GM18858 (cell line): Measurements from ENCODE around the gene GRM7.
"Not testable (repeated sequence)": the region's sequence is repeated elsewhere in the genome, so short reads cannot be mapped to it uniquely, and the experiment has no call there.

Source experiments
- ATAC-seq: cut with Tn5 transposase; IDR thresholded peaks from one replicate; pipeline ENCODE4 v1.9.1; 2021; ENCODE audit not compliant: unreplicated experiment

GRM7 gene

DNA sequence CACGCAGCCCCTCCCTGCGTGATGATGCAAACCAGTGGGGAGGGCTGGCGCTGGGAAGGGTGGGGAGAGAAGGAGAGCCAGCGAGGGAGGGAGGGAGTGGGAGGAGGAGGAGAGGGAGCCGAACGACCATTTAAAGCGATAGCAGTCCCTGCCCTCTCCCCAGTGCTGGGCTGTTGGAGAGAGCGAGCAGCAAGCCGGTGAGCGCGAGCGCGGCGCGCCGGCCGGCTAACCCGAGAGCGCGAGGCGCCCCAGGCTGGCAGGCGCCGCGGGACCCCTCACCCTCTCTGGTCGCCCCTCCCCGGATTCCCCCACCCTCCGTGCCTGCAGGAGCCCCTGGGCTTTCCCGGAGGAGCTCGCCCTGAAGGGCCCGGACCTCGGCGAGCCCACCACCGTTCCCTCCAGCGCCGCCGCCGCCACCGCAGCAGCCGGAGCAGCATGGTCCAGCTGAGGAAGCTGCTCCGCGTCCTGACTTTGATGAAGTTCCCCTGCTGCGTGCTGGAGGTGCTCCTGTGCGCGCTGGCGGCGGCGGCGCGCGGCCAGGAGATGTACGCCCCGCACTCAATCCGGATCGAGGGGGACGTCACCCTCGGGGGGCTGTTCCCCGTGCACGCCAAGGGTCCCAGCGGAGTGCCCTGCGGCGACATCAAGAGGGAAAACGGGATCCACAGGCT is at the start of gene GRM7:
Gene GRM7 (plus strand): TSS at position 162 of the 671 bp plus-strand sequence.
- ATAC-seq = no peak

DNA sequence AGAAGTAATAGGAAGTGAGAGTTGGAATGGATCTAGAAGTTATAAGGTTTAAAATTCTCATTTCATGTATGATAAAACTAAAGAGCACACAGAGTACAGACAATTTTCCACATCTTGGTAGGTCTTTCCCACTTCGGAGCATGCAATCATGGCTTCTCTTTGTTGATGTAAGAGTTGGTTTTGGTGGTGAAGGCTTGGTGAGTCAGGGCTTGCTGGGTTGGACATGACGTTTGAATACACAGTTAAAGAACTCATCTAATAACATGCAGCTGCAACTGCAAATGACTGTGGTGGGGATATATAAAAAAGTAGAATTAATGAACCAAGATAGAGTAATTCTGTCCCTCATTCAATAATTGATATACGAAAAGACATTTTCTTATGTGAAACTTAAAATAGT is 39.5 kb upstream of the GRM7 start:
- no peak for ATAC-seq

DNA sequence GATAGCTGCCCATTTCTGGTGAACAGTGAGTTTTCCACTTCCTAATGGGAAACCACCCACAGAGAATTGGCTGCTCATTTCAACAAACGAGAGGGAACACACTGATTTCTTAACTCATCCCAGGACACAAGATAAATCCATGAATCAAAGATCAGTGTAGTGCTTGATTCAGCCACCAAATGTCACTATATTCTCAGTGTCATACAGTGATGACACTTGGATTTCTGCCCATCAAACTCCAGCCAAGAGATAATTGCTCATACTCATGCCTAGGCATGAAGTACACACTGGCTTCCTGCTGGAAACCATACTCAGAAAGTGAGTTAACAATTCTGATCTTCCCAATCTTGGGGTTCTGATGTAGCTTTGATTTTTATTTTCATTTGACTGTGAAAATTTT is 35.4 kb upstream of the GRM7 start:
- no peak for ATAC-seq

DNA sequence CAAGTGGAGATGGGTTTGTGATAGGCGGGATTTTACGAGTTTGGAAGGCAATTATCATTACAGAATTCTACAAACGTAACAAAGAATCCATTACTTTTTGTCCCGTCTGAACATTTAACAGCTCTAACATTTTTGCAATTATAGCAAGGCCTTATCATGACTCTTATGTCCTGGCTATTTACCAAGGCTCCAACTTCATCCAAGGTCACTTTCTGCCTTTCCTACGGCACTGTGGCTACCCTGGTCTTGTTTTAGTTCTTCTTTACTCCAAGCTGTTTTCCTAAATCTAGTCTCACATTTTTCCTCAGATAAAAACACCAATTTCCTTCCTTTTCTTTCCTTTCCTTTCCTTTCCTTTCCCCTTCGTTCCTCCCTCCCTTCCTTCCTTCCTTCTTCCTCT is 33.5 kb upstream of the GRM7 start:
- no peak for ATAC-seq

DNA sequence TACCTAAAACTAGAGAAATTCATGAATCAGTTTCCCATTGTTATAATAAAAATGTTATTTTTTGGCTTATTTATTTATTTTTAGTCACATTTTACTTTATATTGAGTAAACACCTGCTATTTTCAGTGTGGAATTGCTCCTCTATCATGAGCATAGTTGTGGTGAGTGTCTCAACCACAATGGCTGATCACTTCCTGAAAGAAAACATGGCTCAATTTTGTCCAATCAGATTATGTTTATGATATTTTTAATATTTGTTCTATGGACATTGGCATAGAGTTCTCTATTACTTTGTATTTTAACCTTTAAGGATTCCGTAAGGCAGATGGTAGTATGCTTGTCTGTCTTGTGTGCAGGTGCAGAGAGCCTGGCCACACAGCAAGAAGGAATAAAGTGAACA is 16.2 kb upstream of the GRM7 start:
- no peak for ATAC-seq

DNA sequence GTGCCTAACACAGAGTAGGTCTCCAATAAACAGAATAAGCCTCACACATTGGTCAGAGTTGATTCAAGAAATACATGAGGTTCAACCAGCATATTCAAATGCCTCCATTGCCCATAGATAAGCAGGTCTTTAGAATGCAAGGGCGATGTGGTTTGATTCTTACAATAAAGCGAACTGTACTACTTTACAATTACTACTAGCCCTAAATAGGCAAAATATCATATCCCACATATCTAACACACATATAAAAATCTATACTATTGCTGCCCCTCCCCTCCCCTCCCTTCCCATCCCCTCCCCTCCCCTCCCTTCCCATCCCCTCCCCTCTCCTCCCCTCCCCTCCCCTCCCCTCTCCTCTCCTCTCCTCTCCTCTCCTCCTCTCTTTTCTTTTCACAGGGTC is 6.7 kb upstream of the GRM7 start:
- no peak for ATAC-seq

DNA sequence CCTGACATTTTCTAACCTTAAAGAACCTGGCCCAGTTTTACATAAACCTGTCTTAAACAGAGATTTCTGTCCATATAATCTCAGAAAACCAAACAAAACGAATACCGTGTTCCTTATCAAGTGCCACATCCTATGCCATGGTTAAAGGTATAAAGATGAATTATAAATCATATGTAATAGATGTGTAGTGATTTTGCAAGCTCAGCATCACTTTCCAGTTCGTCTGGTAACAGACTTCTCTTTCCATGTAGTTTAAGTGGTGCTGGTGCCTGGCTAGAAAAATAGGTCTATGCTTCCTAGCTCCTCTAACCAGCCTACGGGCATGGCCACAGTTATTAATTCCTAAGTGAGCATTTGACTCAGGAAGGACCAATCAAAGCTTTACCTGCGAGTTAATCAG is 3.4 kb upstream of the GRM7 start:
- ATAC-seq = no peak

DNA sequence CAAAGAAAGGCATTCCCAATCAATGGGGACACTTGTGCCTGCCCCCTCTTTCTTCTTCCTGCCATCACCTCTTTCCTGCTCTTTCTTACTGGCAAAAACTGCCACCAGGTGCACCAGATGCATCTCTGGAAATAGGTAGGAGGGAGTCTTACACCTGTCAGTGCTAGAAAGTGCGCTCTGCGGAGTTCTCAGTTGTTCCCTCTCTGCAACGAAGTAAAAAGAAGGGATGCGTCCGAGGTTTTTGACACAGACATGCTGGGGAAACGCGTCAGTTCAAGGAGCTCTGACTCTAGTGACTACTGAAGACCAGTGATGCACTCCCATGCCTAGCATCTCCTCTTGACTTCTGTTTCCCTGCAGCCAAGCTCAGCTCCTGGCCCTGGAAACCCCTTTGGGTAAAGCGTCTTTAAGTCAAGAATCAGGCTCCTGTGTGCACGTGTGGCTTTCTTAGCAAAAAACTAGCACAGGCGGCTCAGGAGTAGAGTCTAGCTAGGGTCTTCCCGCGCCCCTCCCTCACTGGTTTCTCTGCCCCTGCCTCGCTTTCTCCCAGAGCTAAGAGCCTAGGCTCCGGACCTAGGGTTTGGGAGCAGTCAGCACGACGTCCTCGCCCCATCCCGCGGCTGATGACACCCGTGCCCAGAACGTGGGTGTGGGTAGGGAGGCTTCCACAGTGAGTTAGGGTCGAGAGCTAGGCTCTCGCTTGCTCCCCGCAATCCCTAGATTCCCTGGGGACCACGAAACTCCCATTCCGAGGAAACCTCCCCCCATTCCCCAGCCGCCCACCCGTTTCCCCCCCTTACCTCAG is 564 bp upstream of the GRM7 start:
- ATAC-seq = no peak

DNA sequence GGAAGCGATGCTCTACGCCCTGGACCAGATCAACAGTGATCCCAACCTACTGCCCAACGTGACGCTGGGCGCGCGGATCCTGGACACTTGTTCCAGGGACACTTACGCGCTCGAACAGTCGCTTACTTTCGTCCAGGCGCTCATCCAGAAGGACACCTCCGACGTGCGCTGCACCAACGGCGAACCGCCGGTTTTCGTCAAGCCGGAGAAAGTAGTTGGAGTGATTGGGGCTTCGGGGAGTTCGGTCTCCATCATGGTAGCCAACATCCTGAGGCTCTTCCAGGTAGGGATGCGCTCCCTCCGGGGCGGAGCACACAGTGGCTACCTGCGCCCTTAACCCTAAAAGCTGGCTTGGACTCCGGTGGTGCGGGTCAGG is 698 bp downstream of the GRM7 start:
- ATAC-seq = no peak

DNA sequence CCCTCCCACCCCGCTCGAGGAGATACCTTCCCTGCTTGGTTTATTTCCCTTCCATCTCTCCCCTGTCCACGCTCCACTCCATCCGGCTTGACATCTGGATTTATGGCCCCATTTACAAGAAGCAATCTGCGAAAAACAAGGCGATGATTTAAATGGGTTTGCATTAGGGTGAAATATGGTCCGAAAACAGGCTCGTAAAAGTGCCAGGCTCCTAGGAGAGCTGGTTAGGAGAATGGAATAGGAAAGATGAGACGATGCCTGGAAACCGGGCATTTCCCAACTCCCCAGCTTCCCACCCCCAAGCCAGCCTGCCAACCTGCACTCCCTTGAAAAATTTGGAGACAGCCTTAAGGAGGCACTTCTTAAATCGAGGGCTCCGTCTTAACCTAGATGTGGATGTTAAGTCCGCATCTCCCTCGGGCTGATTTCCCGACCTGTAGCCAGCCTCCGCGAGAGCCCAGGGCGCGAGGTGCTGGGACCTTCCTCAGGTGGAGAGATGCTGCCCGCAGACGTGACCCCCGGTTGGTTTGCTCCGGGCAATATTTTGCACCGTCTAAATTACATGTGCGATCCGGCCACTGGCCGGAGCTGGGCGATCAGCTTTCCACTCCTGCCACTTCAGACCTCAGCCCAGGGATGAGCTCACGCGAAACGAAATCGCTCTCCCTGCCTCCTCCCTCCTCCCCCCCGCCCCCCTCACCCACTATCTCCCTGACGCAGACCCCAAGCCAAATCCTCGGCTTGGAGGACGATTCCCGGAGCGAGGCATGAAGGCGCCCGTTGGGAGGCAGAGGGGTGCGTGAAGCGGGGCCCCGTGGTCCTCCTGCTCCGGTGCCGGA is 1.3 kb downstream of the GRM7 start:
- no peak for ATAC-seq

DNA sequence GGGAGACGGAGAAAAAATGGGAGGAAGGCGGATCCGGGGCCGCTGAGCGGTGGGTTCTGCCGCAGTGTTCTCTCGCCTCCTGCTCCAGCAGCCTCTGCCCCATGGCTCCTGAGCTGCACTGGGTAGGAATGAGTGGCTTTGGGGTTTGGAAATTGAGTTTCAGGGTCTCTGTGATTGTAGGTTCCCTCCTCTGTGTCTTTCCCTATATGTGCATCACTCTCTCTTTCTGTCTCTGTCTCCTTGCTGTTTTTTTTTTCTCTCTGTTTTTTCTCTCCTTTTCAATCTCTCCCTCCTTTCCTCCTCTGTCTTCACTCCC is 1.9 kb downstream of the GRM7 start:
- ATAC-seq = no peak

DNA sequence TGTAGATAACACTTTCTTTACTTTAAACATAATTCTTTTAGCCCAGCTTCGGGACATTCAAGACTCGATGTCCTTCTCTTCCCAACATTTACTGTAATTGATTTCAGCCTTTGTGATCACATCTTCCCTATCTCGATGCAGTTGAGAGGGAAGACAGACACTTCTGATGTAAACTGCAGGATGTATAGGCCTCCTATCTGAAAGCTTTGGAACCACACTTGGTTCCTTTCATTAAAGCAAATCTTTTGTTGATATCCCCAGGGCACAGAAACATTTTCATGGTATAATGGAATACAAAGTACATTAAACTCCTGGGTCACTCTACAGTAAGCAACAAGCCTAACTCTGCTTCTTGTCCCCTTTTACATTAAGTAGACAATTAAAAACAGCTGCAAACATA is 6.4 kb downstream of the GRM7 start:
- no peak for ATAC-seq

DNA sequence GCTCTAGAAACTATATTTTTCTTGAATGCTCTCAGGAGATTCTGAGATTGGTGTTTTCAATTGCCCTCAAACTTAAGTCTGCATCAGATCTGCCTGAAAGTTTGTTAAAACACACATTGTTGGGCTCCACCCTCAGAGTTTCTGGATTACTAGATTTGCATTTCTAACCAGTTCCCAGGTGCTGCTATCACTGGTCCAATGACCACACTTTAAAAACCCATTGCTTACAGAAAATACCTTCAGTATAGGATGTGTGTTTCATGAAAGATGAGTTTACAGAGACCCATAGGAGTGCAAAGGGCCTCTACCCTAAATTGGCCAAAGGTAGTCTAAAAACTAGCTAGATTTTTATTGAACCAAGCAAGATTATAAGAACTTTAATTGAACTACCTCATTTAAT is 17.8 kb downstream of the GRM7 start:
- ATAC-seq = no peak

DNA sequence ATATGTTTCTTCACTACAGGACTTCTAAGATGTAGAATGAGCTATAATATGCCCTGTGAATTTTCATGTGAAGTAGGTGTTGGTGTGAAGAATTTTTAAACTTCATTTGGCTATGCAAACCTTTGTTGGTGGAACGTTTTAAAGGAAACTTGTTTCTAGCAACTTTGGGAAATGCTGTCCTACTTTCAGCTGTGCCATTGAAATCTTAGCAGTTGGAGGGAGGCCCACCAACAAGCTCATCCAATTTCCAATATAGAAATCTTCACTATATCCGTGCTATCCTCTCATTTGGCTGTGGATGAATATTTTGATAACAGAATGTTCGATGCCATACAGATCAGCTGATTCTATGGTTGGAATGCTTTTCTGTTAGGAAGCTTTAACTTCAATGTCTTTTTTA is 51.3 kb downstream of the GRM7 start:
- ATAC-seq = no peak

DNA sequence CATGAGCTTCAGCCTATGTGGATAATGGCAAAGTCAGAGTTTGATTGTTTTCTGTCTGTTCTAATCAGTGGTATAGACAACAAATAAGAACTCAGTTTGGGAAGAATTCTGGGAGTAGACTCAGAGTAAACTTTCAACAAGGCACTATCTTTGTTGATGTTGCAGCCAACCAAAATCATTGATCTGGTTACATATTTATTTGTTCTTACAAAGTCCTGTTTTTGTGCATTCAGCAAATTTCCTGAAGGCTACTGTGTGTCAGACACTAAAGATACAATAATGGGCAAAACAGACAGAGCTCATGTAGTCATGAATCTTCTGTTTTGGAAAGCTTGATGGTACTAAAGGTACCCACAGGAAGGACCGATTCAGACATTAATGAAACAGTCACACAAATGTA is 55.0 kb downstream of the GRM7 start:
- ATAC-seq = no peak

DNA sequence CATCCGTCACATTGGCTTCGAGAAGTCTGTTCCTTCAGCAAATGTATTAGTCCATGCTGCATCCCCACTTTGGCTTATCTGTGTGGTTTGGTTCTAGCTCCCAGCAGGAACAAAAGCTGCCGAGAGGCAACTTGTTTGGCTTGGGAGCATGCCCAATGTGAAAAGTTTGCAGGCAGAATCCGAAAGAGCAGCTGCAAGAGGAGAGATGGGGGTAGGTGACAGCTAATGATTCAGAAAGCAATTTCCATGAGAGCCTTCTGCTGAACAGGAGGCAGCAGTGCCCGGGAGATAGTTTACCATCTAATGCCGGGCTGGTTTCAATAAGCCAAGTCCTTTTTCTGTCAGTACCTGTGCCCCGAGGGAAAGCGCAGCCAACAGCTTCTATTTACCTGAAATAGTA is 60.2 kb downstream of the GRM7 start:
- ATAC-seq = no peak

DNA sequence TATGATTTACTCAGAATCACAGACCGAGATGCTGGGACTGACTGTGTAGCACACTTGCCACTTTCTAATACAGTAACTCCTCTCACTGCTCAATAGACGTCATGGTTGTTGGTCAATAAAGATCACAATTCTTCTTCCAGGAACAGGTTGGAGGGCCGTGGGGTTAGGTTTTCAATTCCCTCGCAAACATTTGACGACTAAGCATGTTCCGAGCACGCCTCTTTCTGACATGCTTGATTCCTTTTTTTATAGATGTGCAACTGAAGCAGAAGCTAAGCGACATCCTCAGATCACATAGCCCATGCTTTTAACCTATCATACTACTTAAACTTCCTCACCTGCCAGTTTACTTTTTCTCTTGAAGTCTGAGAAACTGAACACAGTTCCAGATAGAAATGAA is 61.0 kb downstream of the GRM7 start:
- no peak for ATAC-seq

DNA sequence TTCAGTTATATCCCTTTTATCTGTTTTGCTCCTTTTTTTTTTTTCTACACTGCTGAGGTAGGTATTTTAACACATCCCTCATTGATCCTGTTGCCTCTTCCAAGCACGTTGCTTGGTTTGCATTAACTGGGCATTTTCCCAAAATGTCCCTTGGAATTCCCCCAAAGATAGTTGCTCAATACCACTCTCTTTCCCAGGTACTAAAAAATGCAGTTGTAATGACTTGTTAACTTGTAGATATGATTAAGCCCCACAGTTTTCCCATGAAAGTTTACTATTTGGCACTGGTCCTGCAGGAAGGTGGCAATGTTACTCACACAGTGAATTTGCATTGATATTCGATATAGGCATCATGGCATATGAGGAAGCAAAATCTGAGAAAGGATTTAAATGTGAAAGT is 67.1 kb downstream of the GRM7 start:
- no peak for ATAC-seq

DNA sequence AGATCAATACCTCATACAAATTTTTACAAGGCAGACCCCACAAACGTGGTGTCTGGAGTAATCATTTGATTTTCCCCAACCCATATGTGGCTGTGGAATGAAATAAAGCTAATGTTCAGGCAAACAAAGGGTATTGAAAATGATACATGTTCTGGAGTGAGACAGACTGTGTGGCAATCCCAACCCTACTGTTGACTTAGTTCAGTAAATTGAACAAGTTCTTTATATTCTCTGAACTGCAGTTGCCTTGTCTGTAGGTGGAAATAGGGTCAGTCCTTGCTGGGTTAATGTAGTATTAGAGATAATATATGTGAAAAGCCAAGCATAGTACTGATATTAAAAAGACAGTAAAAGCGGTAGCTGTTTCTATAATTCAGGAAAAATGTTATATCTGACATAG is 69.0 kb downstream of the GRM7 start:
- no peak for ATAC-seq

DNA sequence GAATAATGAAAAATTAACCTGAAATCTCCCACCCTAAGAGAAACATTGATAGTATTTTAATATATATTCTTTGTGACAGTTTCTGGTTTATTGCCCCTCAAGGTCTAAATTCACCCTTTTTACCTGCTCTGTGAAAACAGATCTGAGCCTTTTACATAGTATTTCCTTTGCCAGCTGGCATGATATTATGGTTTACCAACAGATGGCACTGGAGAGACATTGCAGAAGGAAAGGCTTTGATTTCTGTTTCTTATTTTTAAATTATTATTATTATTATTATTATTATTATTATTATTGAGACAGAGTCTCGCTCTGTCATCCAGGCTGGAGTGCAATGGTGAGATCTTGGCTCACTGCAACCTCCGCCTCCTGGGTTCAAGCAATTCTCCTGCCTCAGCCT is 74.5 kb downstream of the GRM7 start:
- not testable (repeated sequence) for ATAC-seq

DNA sequence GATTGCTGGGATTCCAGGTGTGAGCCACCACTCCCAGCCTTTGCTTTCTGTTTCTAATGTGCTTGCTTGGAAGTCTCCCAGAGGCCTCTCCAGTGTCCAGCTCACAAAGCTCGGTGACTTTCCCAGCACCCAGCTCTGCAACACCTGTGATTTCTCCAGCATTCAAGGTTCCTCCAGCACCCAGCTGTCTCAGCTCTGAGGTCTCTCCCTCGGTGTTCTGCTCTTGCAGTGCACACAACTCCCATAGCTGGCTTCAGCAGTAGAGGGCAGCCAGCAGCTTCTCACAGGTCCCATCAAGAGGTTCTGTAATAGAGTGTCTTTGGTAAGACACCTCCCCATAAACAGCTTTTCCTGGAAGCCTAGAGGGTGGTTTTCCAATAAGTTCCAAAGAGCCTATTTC is 75.1 kb downstream of the GRM7 start:
- no peak for ATAC-seq

DNA sequence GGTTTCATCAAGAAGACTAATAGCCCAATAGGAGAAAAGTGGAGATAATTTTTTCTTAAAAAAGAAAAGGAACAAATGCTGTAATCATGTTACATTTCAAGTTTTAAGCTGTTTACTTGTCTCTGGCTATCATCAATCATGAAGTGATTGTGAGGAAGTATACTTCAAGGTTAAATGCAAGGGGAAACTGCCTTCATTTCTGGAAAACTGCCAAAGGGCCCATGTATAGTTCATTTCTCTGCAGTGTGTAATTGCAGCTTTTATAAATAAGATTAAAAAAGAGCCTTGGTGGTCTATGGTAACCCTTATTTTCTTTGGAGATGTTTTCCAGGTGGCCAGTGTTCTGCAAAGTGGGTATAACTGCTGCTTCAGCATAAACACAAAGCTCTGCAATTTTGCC is 101.9 kb downstream of the GRM7 start:
- no peak for ATAC-seq
